ENCODE data around the gene SNRNP200. TPM values are rescaled to one million over a fixed set of nuclear protein-coding genes. Genes with fewer than 3 reads are reported as not detected.
A peak's percentile ranks its signal among the peaks of the same experiment; 100 is the strongest.

SNRNP200 gene
- total and polyA plus RNA-seq, 4 donors: 28.1 to 75.2 (median 47.5) TPM

DNA sequence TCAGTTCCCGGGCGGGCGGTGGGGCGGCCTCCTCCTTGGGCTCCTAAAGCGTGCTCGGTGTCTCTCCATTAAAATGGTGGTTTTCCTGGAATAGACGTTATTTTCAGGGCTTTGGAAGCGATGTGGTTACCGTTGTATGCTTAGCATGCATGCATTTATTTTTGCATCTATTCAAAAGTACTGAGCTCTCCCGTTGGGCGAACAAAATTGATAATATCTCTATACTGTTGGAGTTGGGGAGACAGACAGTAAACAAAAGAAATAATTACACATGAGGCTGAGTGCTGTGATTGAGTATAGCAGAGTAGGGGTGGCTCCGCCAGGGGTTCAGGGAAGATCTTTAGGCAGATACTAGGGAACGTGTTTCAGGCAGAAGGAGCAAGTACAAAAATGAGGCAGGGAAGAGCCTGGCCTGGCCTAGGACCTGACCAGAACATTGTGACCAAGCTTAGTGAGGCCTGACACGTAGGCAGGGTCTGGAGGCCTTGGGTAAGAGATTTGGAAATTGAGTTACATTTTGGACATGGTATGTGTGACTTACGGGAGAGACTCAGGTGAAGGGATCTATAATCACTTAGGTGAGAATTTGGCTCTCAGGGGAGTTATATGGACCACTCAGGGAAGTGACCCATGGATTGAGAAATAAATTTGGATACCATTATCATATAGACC is 30.9 kb upstream of the SNRNP200 start:
- no peak for DNase-seq (ENCODE audit: low spot score)
- TF ChIP-seq HNF4A (conservative IDR thresholded peaks at IDR 0.05) (no peak), FOXA1 (IDR thresholded peaks at IDR 0.05) (no peak), TAF1 (conservative IDR thresholded peaks at IDR 0.05) (no peak), YY1 (IDR thresholded peaks at IDR 0.05) (no peak), GABPA (IDR thresholded peaks at IDR 0.05 in 1 of 2, conservative IDR thresholded peaks at IDR 0.05 in 1 of 2) (no peak), NR2F2 (IDR thresholded peaks at IDR 0.05) (no peak), EGR1 (IDR thresholded peaks at IDR 0.05; ENCODE audit: low read depth in 2 of 2) (no peak)
- TF ChIP-seq, protein P1, sequence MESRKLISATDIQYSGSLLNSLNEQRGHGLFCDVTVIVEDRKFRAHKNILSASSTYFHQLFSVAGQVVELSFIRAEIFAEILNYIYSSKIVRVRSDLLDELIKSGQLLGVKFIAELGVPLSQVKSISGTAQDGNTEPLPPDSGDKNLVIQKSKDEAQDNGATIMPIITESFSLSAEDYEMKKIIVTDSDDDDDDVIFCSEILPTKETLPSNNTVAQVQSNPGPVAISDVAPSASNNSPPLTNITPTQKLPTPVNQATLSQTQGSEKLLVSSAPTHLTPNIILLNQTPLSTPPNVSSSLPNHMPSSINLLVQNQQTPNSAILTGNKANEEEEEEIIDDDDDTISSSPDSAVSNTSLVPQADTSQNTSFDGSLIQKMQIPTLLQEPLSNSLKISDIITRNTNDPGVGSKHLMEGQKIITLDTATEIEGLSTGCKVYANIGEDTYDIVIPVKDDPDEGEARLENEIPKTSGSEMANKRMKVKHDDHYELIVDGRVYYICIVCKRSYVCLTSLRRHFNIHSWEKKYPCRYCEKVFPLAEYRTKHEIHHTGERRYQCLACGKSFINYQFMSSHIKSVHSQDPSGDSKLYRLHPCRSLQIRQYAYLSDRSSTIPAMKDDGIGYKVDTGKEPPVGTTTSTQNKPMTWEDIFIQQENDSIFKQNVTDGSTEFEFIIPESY (IDR thresholded peaks at IDR 0.05): no peak
- TF ChIP-seq, protein P2, sequence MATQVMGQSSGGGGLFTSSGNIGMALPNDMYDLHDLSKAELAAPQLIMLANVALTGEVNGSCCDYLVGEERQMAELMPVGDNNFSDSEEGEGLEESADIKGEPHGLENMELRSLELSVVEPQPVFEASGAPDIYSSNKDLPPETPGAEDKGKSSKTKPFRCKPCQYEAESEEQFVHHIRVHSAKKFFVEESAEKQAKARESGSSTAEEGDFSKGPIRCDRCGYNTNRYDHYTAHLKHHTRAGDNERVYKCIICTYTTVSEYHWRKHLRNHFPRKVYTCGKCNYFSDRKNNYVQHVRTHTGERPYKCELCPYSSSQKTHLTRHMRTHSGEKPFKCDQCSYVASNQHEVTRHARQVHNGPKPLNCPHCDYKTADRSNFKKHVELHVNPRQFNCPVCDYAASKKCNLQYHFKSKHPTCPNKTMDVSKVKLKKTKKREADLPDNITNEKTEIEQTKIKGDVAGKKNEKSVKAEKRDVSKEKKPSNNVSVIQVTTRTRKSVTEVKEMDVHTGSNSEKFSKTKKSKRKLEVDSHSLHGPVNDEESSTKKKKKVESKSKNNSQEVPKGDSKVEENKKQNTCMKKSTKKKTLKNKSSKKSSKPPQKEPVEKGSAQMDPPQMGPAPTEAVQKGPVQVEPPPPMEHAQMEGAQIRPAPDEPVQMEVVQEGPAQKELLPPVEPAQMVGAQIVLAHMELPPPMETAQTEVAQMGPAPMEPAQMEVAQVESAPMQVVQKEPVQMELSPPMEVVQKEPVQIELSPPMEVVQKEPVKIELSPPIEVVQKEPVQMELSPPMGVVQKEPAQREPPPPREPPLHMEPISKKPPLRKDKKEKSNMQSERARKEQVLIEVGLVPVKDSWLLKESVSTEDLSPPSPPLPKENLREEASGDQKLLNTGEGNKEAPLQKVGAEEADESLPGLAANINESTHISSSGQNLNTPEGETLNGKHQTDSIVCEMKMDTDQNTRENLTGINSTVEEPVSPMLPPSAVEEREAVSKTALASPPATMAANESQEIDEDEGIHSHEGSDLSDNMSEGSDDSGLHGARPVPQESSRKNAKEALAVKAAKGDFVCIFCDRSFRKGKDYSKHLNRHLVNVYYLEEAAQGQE (IDR thresholded peaks at IDR 0.05): no peak
- TF ChIP-seq, protein P3, sequence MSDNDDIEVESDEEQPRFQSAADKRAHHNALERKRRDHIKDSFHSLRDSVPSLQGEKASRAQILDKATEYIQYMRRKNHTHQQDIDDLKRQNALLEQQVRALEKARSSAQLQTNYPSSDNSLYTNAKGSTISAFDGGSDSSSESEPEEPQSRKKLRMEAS (IDR thresholded peaks at IDR 0.05): no peak
- TF ChIP-seq, protein P4, sequence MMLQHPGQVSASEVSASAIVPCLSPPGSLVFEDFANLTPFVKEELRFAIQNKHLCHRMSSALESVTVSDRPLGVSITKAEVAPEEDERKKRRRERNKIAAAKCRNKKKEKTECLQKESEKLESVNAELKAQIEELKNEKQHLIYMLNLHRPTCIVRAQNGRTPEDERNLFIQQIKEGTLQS (IDR thresholded peaks at IDR 0.05): no peak
- Histone ChIP-seq H3K4me3 (ENCODE audit: low read depth in 1 of 3, low read length in 3 of 3) (peak overlapping the region; percentile 2 to 73 (median 39)), H3K27me3 (ENCODE audit: control insufficient read depth in 4 of 4, insufficient read depth in 4 of 4, low read length in 3 of 4) (no peaks in the 10 kb centered on the region), H3K27ac (ENCODE audit: low read depth in 1 of 2, low read length in 2 of 2) (peak overlapping the region; percentile 44 to 68), H3K9me3 (ENCODE audit: control insufficient read depth in 4 of 4, low read length in 3 of 4) (no peaks in the 10 kb centered on the region), H3K36me3 (ENCODE audit: control insufficient read depth in 4 of 4, insufficient read depth in 3 of 4, low read depth in 1 of 4, low read length in 3 of 4) (no peaks in the 10 kb centered on the region), H3K9ac (ENCODE audit: low read depth in 1 of 2, low read length in 2 of 2) (peak overlapping the region in 1 of 2 donors; percentile 16), H3K4me1 (ENCODE audit: control insufficient read depth in 4 of 4, insufficient read depth in 4 of 4, low read length in 3 of 4) (peaks cover 0 to 4% (median 0%) of the 10 kb centered on the region in 4 donors)
- WGBS: 27% methylated on average over 15 of the region's 15 CpGs

DNA sequence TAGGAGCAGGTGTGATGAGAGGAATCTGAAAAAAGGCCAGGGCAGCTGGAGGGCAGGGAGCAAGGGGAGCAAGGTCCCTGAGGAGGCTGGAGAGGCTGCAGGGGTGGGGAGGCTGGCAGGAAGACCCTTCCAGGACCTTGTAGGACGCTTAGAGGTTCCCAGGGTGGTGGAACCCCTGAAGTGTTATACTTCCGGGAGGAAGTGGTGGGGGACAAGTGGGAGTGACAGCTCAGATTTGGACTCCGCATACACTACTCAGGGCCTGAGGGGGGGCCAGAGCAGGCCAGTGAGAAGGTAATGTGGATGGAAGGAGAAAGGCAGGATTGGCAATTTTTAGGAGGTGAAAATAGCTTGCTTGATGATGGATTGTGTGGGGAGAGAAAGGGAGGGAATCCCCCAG is 28.4 kb upstream of the SNRNP200 start:
- DNase-seq (ENCODE audit: low spot score): no peak
- TF ChIP-seq HNF4A (conservative IDR thresholded peaks at IDR 0.05) (no peak), RXRA (IDR thresholded peaks at IDR 0.05) (no peak), RAD21 (IDR thresholded peaks at IDR 0.05) (no peak), SP1 (IDR thresholded peaks at IDR 0.05) (no peak), FOXA1 (IDR thresholded peaks at IDR 0.05) (no peak), EGR1 (IDR thresholded peaks at IDR 0.05; ENCODE audit: low read depth in 2 of 2) (no peak), FOXA2 (IDR thresholded peaks at IDR 0.05) (no peak), GABPA (IDR thresholded peaks at IDR 0.05 in 1 of 2, conservative IDR thresholded peaks at IDR 0.05 in 1 of 2) (no peak), YY1 (IDR thresholded peaks at IDR 0.05) (no peak)
- TF ChIP-seq, protein P2 (IDR thresholded peaks at IDR 0.05): no peak
- TF ChIP-seq, protein P4 (IDR thresholded peaks at IDR 0.05): no peak
- TF ChIP-seq, protein P5, sequence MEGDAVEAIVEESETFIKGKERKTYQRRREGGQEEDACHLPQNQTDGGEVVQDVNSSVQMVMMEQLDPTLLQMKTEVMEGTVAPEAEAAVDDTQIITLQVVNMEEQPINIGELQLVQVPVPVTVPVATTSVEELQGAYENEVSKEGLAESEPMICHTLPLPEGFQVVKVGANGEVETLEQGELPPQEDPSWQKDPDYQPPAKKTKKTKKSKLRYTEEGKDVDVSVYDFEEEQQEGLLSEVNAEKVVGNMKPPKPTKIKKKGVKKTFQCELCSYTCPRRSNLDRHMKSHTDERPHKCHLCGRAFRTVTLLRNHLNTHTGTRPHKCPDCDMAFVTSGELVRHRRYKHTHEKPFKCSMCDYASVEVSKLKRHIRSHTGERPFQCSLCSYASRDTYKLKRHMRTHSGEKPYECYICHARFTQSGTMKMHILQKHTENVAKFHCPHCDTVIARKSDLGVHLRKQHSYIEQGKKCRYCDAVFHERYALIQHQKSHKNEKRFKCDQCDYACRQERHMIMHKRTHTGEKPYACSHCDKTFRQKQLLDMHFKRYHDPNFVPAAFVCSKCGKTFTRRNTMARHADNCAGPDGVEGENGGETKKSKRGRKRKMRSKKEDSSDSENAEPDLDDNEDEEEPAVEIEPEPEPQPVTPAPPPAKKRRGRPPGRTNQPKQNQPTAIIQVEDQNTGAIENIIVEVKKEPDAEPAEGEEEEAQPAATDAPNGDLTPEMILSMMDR (IDR thresholded peaks at IDR 0.05; ENCODE audit: low read depth, low read length, missing input control): no peak
- no peaks in the 10 kb centered on the region for H3K9me3 ChIP-seq (ENCODE audit: control insufficient read depth in 4 of 4, low read length in 3 of 4)

More for the DNA sequence above, 28.4 kb upstream of the SNRNP200 start:
- WGBS: 89% methylated on average over 3 of the region's 3 CpGs
- H3K36me3 ChIP-seq (ENCODE audit: control insufficient read depth in 4 of 4, insufficient read depth in 3 of 4, low read depth in 1 of 4, low read length in 3 of 4): no peaks in the 10 kb centered on the region
- peaks cover 0 to 4% (median 2%) of the 10 kb centered on the region in 4 donors for H3K4me1 ChIP-seq (ENCODE audit: control insufficient read depth in 4 of 4, insufficient read depth in 4 of 4, low read length in 3 of 4)
- no peak overlapping the region for H3K9ac ChIP-seq (ENCODE audit: low read depth in 1 of 2, low read length in 2 of 2)
- H3K27me3 ChIP-seq (ENCODE audit: control insufficient read depth in 4 of 4, insufficient read depth in 4 of 4, low read length in 3 of 4): no peaks in the 10 kb centered on the region
- no peak overlapping the region for H3K27ac ChIP-seq (ENCODE audit: low read depth in 1 of 2, low read length in 2 of 2)
- H3K4me3 ChIP-seq (ENCODE audit: low read depth in 1 of 3, low read length in 3 of 3): no peak overlapping the region
